HL-60 (cell line): ENCODE results near the gene FBXL14.

ENCODE experiments used
- DNase-seq, 2 experiments: peaks; one replicate each; pipeline ENCODE4 v3.0.0-alpha.2; 2010 to 2020; ENCODE audit warnings: low read depth in 1 of 2, low spot score in 1 of 2
- H3K27ac ChIP-seq: fragments of 250-450 bp; sonication (Bioruptor Pico); replicated peaks from 2 replicates; pipeline ENCODE4 v1.5.1; 2020; ENCODE audit warnings: mild to moderate bottlenecking, moderate library complexity
- H3K27me3 ChIP-seq: fragments of 250-450 bp; sonication (Bioruptor Pico); 2 replicates; pipeline ENCODE4 v1.5.1; 2021; ENCODE audit warnings: mild to moderate bottlenecking, moderate library complexity; ENCODE audit not compliant: insufficient read depth, poor library complexity, severe bottlenecking
- H3K4me3 ChIP-seq: replicated peaks from 2 replicates; pipeline ENCODE4 v1.5.1; 2011; ENCODE audit warnings: mild to moderate bottlenecking, control low read depth, low read length; ENCODE audit not compliant: insufficient read depth
- CTCF ChIP-seq: IDR thresholded peaks from one replicate; pipeline ENCODE4 v1.5.1; 2011; ENCODE audit warnings: low read length, control low read depth, inconsistent platforms; ENCODE audit not compliant: insufficient read depth
- GABPA ChIP-seq: IDR thresholded peaks from 2 replicates; pipeline ENCODE4 v1.6.1; 2012; ENCODE audit warnings: low read depth
- POLR2AphosphoS5 ChIP-seq: IDR thresholded peaks from 2 replicates; pipeline ENCODE4 v1.6.1; 2012; ENCODE audit warnings: low read depth
- REST ChIP-seq: IDR thresholded peaks from 2 replicates; pipeline ENCODE4 v1.6.1; 2012; ENCODE audit warnings: low read depth; ENCODE audit not compliant: insufficient replicate concordance
- SPI1 ChIP-seq: IDR thresholded peaks from 2 replicates; pipeline ENCODE4 v1.6.1; 2012; ENCODE audit warnings: low read depth, mild to moderate bottlenecking, borderline replicate concordance

The FBXL14 gene

GRCh38 chr12:1523046-1523445 lies 71.3 kb downstream of the FBXL14 start:
- Histone ChIP-seq H3K27ac (no peak overlapping the region), H3K4me3 (no peak overlapping the region), H3K27me3 (peaks cover 18% of the 10 kb centered on the region)
- TF ChIP-seq POLR2AphosphoS5 (no peak), REST (no peak), CTCF (no peak), SPI1 (no peak), GABPA (no peak)
- no peak for DNase-seq

GRCh38 chr12:1519642-1520041 lies 74.7 kb downstream of the FBXL14 start:
- H3K4me3 ChIP-seq, result no peak overlapping the region
- DNase-seq, result no peak
- H3K27ac ChIP-seq, result no peak overlapping the region
- no peak for TF ChIP-seq CTCF
- peaks cover 4% of the 10 kb centered on the region for H3K27me3 ChIP-seq

GRCh38 chr12:1518591-1519516 lies 75.5 kb downstream of the FBXL14 start:
- DNase-seq, result no peak
- TF ChIP-seq REST, result no peak
- no peak for TF ChIP-seq GABPA
- no peak for TF ChIP-seq SPI1
- TF ChIP-seq POLR2AphosphoS5, result no peak
- no peak for TF ChIP-seq CTCF
- no peak overlapping the region for H3K27ac ChIP-seq
- H3K27me3 ChIP-seq, result peaks cover 4% of the 10 kb centered on the region
- H3K4me3 ChIP-seq, result no peak overlapping the region
